GM19468 (cell line): ENCODE data around the gene AGBL4.

Experiments
- ATAC-seq: cut with Tn5 transposase; IDR thresholded peaks from one replicate; pipeline ENCODE4 v1.9.1; 2021; ENCODE audit warnings: mild to moderate bottlenecking, moderate library complexity, moderate number of reproducible peaks; ENCODE audit not compliant: unreplicated experiment; ENCODE audit errors: extremely low read depth

AGBL4 gene

GRCh38 chr1:48969971-48970370, 1053.8 kb downstream of the AGBL4 start:
- ATAC-seq, result no peak

- no peak for ATAC-seq
These were observed 1056.4 kb downstream of the AGBL4 start for GRCh38 chr1:48967318-48967717.

- no peak for ATAC-seq
These were observed 1057.2 kb downstream of the AGBL4 start for GRCh38 chr1:48966583-48966982.

GRCh38 chr1:48960320-48960719, 1063.4 kb downstream of the AGBL4 start:
- no peak for ATAC-seq

GRCh38 chr1:48955774-48956173, 1068.0 kb downstream of the AGBL4 start:
- ATAC-seq, result no peak

- no peak for ATAC-seq
These were observed 1070.1 kb downstream of the AGBL4 start for GRCh38 chr1:48953617-48954016.

GRCh38 chr1:48948562-48948961, 1075.2 kb downstream of the AGBL4 start:
- ATAC-seq, result no peak

- ATAC-seq, result no peak
These were observed 1075.8 kb downstream of the AGBL4 start for GRCh38 chr1:48947761-48948537.

- ATAC-seq, result no peak
These were observed 1077.7 kb downstream of the AGBL4 start for GRCh38 chr1:48946070-48946469.

- ATAC-seq, result no peak
These were observed 1078.9 kb downstream of the AGBL4 start for GRCh38 chr1:48944811-48945210.

- ATAC-seq, result no peak
These were observed 1079.9 kb downstream of the AGBL4 start for GRCh38 chr1:48943826-48944225.

- ATAC-seq, result no peak
These were observed 1080.4 kb downstream of the AGBL4 start for GRCh38 chr1:48943393-48943792.

GRCh38 chr1:48940962-48941732, 1082.6 kb downstream of the AGBL4 start:
- no peak for ATAC-seq

GRCh38 chr1:48940354-48940753, 1083.4 kb downstream of the AGBL4 start:
- ATAC-seq, result no peak

- no peak for ATAC-seq
These were observed 1083.9 kb downstream of the AGBL4 start for GRCh38 chr1:48939828-48940227.

- ATAC-seq, result no peak
These were observed 1084.7 kb downstream of the AGBL4 start for GRCh38 chr1:48939042-48939441.

- ATAC-seq, result no peak
These were observed 1086.0 kb downstream of the AGBL4 start for GRCh38 chr1:48937732-48938131.

GRCh38 chr1:48936436-48936835, 1087.3 kb downstream of the AGBL4 start:
- ATAC-seq, result no peak

GRCh38 chr1:48932366-48932765, 1091.4 kb downstream of the AGBL4 start:
- no peak for ATAC-seq

- ATAC-seq, result no peak
These were observed 1092.1 kb downstream of the AGBL4 start for GRCh38 chr1:48931506-48932192.

GRCh38 chr1:48930011-48930410, 1093.7 kb downstream of the AGBL4 start:
- ATAC-seq, result no peak
